Trophoblast cell (in vitro differentiated cells and primary cell): Measurements from ENCODE around the gene NXN.

ENCODE experiments used
- DNase-seq, 2 donors: peaks; one replicate each; pipeline ENCODE4 v3.0.0-alpha.2; 2016
- H2AFZ ChIP-seq: 2 replicates; pipeline ENCODE4 v1.6.1; 2013; ENCODE audit warnings: low read length, moderate library complexity, mild to moderate bottlenecking; ENCODE audit not compliant: insufficient read depth, poor library complexity
- H2AK5ac ChIP-seq: 2 replicates; pipeline ENCODE4 v1.6.1; 2013; ENCODE audit warnings: mild to moderate bottlenecking, low read length
- H2BK120ac ChIP-seq: 2 replicates; pipeline ENCODE4 v1.6.1; 2013; ENCODE audit warnings: low read length, mild to moderate bottlenecking, moderate library complexity; ENCODE audit not compliant: insufficient read depth, poor library complexity
- H2BK12ac ChIP-seq: 2 replicates; pipeline ENCODE4 v1.6.1; 2013; ENCODE audit warnings: mild to moderate bottlenecking, low read length, moderate library complexity
- H2BK5ac ChIP-seq: 2 replicates; pipeline ENCODE4 v1.6.1; 2013; ENCODE audit warnings: low read length, low read depth, moderate library complexity, mild to moderate bottlenecking; ENCODE audit not compliant: poor library complexity
- H3K14ac ChIP-seq: 2 replicates; pipeline ENCODE4 v1.6.1; 2013; ENCODE audit warnings: mild to moderate bottlenecking, low read length
- H3K18ac ChIP-seq: 2 replicates; pipeline ENCODE4 v1.6.1; 2013; ENCODE audit warnings: mild to moderate bottlenecking, low read length
- H3K23ac ChIP-seq: 2 replicates; pipeline ENCODE4 v1.6.1; 2013; ENCODE audit warnings: low read length
- H3K27ac ChIP-seq: 2 replicates; pipeline ENCODE4 v1.5.1; 2013; ENCODE audit warnings: low read depth, mild to moderate bottlenecking, inconsistent platforms, low read length, moderate library complexity
- H3K27me3 ChIP-seq: 2 replicates; pipeline ENCODE4 v1.6.1; 2013; ENCODE audit warnings: inconsistent platforms, mild to moderate bottlenecking, low read length, moderate library complexity; ENCODE audit not compliant: insufficient read depth
- H3K36me3 ChIP-seq, 2 experiments: 1 replicate in 1 of 2; 2 replicates in 1 of 2; pipeline ENCODE4 v1.6.1; 2013; ENCODE audit warnings: low read length in 2 of 2, mild to moderate bottlenecking in 2 of 2, moderate library complexity in 1 of 2; ENCODE audit not compliant: insufficient read depth in 2 of 2, control insufficient read depth in 1 of 2
- H3K4ac ChIP-seq: 2 replicates; pipeline ENCODE4 v1.6.1; 2013; ENCODE audit warnings: low read depth, mild to moderate bottlenecking, low read length, moderate library complexity
- H3K4me1 ChIP-seq, 2 experiments: 1 replicate in 1 of 2; 2 replicates in 1 of 2; pipeline ENCODE4 v1.6.1; 2013; ENCODE audit warnings: low read length in 2 of 2, mild to moderate bottlenecking in 2 of 2, moderate library complexity in 1 of 2; ENCODE audit not compliant: insufficient read depth in 2 of 2, control insufficient read depth in 1 of 2
- H3K4me2 ChIP-seq: 2 replicates; pipeline ENCODE4 v1.6.1; 2013; ENCODE audit warnings: inconsistent platforms, mild to moderate bottlenecking, low read length, moderate library complexity
- H3K4me3 ChIP-seq: 2 replicates; pipeline ENCODE4 v1.5.1; 2013; ENCODE audit warnings: mild to moderate bottlenecking, low read depth, low read length, inconsistent platforms
- H3K79me1 ChIP-seq: one replicate; pipeline ENCODE4 v1.6.1; 2013; ENCODE audit warnings: low read length
- H3K79me2 ChIP-seq: 2 replicates; pipeline ENCODE4 v1.6.1; 2013; ENCODE audit warnings: low read length, mild to moderate bottlenecking; ENCODE audit not compliant: control insufficient read depth, insufficient read depth, poor library complexity
- H3K9ac ChIP-seq: 2 replicates; pipeline ENCODE4 v1.6.1; 2013; ENCODE audit warnings: mild to moderate bottlenecking, low read length
- H3K9me3 ChIP-seq: 2 replicates; pipeline ENCODE4 v1.6.1; 2013; ENCODE audit warnings: low read depth, mild to moderate bottlenecking, control low read depth, inconsistent platforms, low read length; ENCODE audit not compliant: insufficient read depth
- H4K12ac ChIP-seq: 2 replicates; pipeline ENCODE4 v1.6.1; 2013; ENCODE audit warnings: low read depth, mild to moderate bottlenecking, low read length, moderate library complexity
- H4K8ac ChIP-seq: 2 replicates; pipeline ENCODE4 v1.6.1; 2013; ENCODE audit warnings: low read depth, mild to moderate bottlenecking, low read length, moderate library complexity
- H4K91ac ChIP-seq: one replicate; pipeline ENCODE4 v1.6.1; 2013; ENCODE audit warnings: low read depth, mild to moderate bottlenecking, low read length, moderate library complexity
- WGBS: extraction: QIAGEN DNeasy Blood & Tissue Kit; methylation state at CpG from one replicate; pipeline ENCODE4 v1.1.7; 2013; ENCODE audit warnings: missing lambda C conversion rate; ENCODE audit not compliant: insufficient read length, insufficient coverage; ENCODE audit errors: extremely low coverage; 5-methylcytosine and 5-hydroxymethylcytosine counted together

Gene NXN

DNA sequence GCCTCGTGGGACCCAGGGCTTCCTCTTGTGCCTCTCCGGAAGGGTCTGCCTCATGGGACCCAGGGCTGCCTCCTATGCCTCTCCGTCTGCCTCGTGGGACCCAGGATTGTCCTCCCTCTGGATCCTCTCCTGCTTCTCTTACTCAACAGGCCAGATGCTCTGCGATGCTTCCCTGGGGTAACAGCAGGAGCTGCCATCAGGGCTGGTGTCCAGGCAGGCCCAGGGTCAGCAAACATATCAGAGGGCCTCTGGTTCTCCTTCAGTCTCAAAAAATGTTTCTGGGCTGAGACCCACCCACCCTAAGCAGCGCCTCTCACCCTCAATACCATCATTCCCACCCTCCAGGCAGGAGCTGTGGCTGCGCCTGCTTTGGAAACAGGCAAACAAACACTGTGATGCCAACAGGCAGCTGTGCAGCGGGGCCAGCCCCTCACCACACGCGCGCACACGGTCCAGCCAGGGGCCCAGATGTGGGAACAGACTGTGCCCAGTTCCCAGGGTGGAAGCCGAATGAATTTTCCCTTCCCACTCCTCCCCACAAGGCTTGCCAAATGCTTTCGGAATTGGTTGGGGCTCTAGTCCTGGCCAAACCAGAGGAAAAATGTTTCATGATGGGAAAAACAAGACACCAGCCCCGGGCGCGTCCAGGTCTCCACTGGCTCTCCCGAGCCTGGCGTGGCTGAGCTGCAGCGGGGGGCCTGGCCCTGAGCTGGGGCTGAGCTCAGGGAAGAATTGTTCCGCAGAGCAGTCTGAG, 28.6 kb upstream of the NXN start:
- Histone ChIP-seq H2BK120ac (no peak overlapping the region), H2AK5ac (no peak overlapping the region), H4K91ac (no peak overlapping the region), H2AFZ (no peak overlapping the region), H3K4me1 (peaks cover 7 to 16% of the 10 kb centered on the region in 2 experiments), H3K27ac (no peak overlapping the region), H2BK12ac (no peak overlapping the region), H4K8ac (no peak overlapping the region), H3K79me1 (no peaks in the 10 kb centered on the region), H3K4me2 (no peak overlapping the region), H3K4ac (no peak overlapping the region), H3K36me3 (peaks cover 57 to 58% of the 10 kb centered on the region in 2 experiments), H3K4me3 (no peak overlapping the region), H4K12ac (no peak overlapping the region), H3K14ac (no peak overlapping the region), H2BK5ac (no peak overlapping the region), H3K79me2 (no peaks in the 10 kb centered on the region), H3K9ac (no peak overlapping the region), H3K9me3 (no peaks in the 10 kb centered on the region), H3K23ac (no peak overlapping the region), H3K27me3 (no peaks in the 10 kb centered on the region), H3K18ac (no peak overlapping the region)
- DNase-seq: no peak
- no CpG with 5 or more reads among the region's 21 CpGs for WGBS

DNA sequence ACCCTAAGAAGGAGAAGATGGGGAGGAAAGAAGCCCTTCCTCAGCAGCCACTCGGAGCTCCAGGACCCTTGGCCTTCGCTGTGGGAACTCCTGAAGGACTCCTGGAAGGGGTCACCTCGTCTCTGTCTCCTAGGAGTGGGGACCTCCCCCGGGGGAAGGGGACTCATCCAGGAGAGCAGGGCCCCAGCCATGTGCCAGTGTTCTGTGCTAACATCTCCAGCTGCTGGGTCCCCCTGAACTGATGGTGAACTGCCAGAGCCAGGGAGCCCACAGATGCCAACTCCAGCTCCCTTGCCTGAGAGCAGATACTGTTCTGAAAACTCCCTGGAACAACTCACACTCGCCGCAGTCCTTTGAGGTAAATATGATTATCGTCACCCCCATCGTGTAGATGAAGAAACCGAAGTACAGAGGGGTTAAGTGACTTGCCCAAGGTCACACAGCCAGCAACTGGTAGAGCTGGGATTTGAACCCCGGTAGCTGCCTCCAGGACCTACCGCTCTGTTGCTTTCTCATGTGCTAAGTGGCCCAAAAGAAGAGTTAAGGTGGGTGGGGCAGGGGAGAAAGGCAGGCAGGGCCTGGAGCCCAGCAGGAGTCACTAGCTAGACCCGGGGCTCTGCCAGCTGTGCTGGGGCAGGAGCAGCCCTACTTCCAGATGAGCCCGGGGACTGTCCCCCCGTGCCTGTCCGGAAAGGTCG, 27.9 kb upstream of the NXN start:
- no peak overlapping the region for H2BK5ac ChIP-seq
- H3K27me3 ChIP-seq: no peaks in the 10 kb centered on the region
- no peak overlapping the region for H2BK12ac ChIP-seq
- no peak overlapping the region for H3K4me2 ChIP-seq
- no CpG with 5 or more reads among the region's 16 CpGs for WGBS
- no peak for DNase-seq
- no peak overlapping the region for H4K91ac ChIP-seq
- H3K14ac ChIP-seq: no peak overlapping the region
- H2AFZ ChIP-seq: no peak overlapping the region
- H4K12ac ChIP-seq: no peak overlapping the region
- no peaks in the 10 kb centered on the region for H3K79me1 ChIP-seq
- no peaks in the 10 kb centered on the region for H3K9me3 ChIP-seq
- H3K23ac ChIP-seq: no peak overlapping the region
- H3K18ac ChIP-seq: no peak overlapping the region
- H3K9ac ChIP-seq: no peak overlapping the region
- H2BK120ac ChIP-seq: no peak overlapping the region
- H3K27ac ChIP-seq: no peak overlapping the region
- H4K8ac ChIP-seq: no peak overlapping the region
- peaks cover 65% of the 10 kb centered on the region in 2 experiments for H3K36me3 ChIP-seq
- no peaks in the 10 kb centered on the region for H3K79me2 ChIP-seq
- no peak overlapping the region for H2AK5ac ChIP-seq
- no peak overlapping the region for H3K4me3 ChIP-seq
- peaks cover 7 to 16% of the 10 kb centered on the region in 2 experiments for H3K4me1 ChIP-seq
- H3K4ac ChIP-seq: no peak overlapping the region

DNA sequence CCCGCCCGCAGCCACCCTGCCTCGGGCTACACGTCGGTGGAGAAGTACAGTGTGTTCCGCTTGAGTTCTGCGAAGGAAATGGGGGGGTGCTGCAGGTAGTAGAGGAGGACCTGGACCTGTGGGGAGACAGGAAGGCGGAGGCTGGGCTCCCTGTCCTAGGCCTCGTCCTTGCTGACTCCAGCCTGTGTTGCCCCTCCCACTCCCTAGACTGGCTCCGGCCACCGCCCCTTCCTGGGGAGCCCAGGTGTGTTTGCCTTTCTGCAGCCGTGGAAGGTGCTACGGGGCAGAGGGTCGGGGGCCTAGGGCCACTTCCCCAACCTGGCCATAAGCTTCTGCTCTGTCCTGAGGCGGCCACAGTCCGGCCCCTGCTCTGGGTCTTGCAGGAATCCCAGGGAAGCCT, 26.5 kb upstream of the NXN start:
- peaks cover 66 to 73% of the 10 kb centered on the region in 2 experiments for H3K36me3 ChIP-seq
- H3K9me3 ChIP-seq: no peaks in the 10 kb centered on the region
- H4K8ac ChIP-seq: no peak overlapping the region
- H2BK120ac ChIP-seq: no peak overlapping the region
- H3K9ac ChIP-seq: no peak overlapping the region
- H3K79me1 ChIP-seq: no peaks in the 10 kb centered on the region
- no peak overlapping the region for H3K4me2 ChIP-seq
- no peak overlapping the region for H2BK5ac ChIP-seq
- no peaks in the 10 kb centered on the region for H3K27me3 ChIP-seq
- no peak overlapping the region for H3K27ac ChIP-seq
- no peaks in the 10 kb centered on the region for H3K79me2 ChIP-seq
- DNase-seq: peak in 1 of 2 donors; percentile 45
- H4K91ac ChIP-seq: no peak overlapping the region
- no peak overlapping the region for H3K4me3 ChIP-seq
- no peak overlapping the region for H2BK12ac ChIP-seq
- no peak overlapping the region for H3K4ac ChIP-seq
- no peak overlapping the region for H3K14ac ChIP-seq
- H4K12ac ChIP-seq: no peak overlapping the region
- H3K4me1 ChIP-seq: peaks cover 12 to 22% of the 10 kb centered on the region in 2 experiments
- H3K23ac ChIP-seq: no peak overlapping the region
- H3K18ac ChIP-seq: no peak overlapping the region
- H2AK5ac ChIP-seq: no peak overlapping the region
- no peak overlapping the region for H2AFZ ChIP-seq
- WGBS: no CpG with 5 or more reads among the region's 16 CpGs

DNA sequence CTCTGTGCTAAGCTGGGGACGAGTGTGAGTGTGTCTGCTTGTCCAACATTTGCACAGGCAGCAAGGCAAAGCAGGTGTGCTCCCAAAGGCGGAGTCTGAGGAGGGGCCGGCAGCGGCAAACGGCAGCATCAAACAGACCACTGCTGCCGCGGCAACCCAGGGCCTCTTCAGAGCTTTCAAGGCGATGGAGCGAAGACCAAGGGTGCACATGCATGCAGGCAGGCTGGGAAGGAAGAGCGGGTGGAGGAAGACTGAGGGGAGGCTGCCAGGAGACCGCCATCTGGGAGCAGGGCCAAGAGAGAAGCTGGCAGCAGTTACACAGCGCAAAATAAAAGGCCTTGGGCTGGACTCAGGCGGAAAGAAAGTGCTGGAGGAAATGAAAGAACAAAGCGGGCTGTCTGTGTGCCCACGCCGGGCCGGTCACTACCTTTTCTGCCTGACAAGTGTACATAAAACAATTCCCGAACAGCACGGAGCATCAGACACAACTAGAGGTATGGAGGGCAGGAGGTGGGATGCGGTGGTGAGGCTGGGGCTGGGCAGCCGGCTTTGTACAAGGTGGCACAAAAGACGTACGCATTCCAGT, 25.9 kb upstream of the NXN start:
- Histone ChIP-seq H3K27me3 (no peaks in the 10 kb centered on the region), H4K12ac (no peak overlapping the region), H3K79me1 (no peaks in the 10 kb centered on the region), H2AFZ (no peak overlapping the region), H2AK5ac (no peak overlapping the region), H3K9me3 (no peaks in the 10 kb centered on the region), H2BK12ac (no peak overlapping the region), H3K27ac (no peak overlapping the region), H3K4ac (no peak overlapping the region), H3K4me3 (no peak overlapping the region), H3K23ac (no peak overlapping the region), H3K36me3 (peaks cover 66 to 76% of the 10 kb centered on the region in 2 experiments), H3K9ac (no peak overlapping the region), H2BK120ac (no peak overlapping the region), H3K4me1 (peaks cover 14 to 22% of the 10 kb centered on the region in 2 experiments), H2BK5ac (no peak overlapping the region), H3K4me2 (no peak overlapping the region), H4K8ac (no peak overlapping the region), H3K79me2 (no peaks in the 10 kb centered on the region), H3K14ac (no peak overlapping the region), H4K91ac (no peak overlapping the region), H3K18ac (no peak overlapping the region)
- no peak for DNase-seq
- WGBS: no CpG with 5 or more reads among the region's 23 CpGs
